T-cell (primary cell): ENCODE results near the gene MGST2. TPM values are rescaled to one million over a fixed set of nuclear protein-coding genes. Genes with fewer than 3 reads are reported as not detected.

Experiments
- ATAC-seq, 4 experiments: fragments of 200-7000 bp in 3 of 4; fragments of 150-1000 bp in 1 of 4; cut with Tn5 transposase; replicated peaks in 1 of 4; 1 replicate in 3 of 4; 2 replicates in 1 of 4; pipeline ENCODE4 v1.10.0; 2021; ENCODE audit warnings: moderate library complexity in 3 of 4, mild to moderate bottlenecking in 2 of 4, moderate number of reproducible peaks in 1 of 4
- CTCF ChIA-PET, 2 donors: fragments of 300-600 bp; sonication (Branson Sonifier 250); formaldehyde crosslinking; loops; one replicate each; lab custom pipeline; 2022; ENCODE audit warnings: antibody characterized with exemption in 2 of 2; lab: Charles Lee
- POLR2A ChIA-PET, 2 donors: fragments of 300-600 bp; sonication (Branson Sonifier 250); formaldehyde crosslinking; loops; one replicate each; lab custom pipeline; 2022; ENCODE audit warnings: antibody characterized with exemption in 2 of 2; lab: Charles Lee
- DNase-seq, 35 experiments: peaks; one replicate each; pipeline versions ENCODE4 v3.0.0 to v3.0.0-alpha.2; 2013 to 2023
- H3K27ac ChIP-seq: one replicate; pipeline ENCODE4 v1.5.1; 2013; ENCODE audit warnings: low read length
- H3K27me3 ChIP-seq, 2 experiments: replicated peaks in 1 of 2; 1 replicate in 1 of 2; 2 replicates in 1 of 2; pipeline versions ENCODE4 v1.6.1 to v1.7.0; 2013; ENCODE audit warnings: low read length in 1 of 2, mixed read lengths in 1 of 2; ENCODE audit not compliant: control insufficient read depth in 2 of 2, insufficient read depth in 2 of 2; ENCODE audit errors: extremely low read depth in 1 of 2
- H3K36me3 ChIP-seq, 2 donors: 1 replicate in 1 of 2; 2 replicates in 1 of 2; pipeline versions ENCODE4 v1.6.1 to v1.7.0; 2013; ENCODE audit warnings: low read length in 1 of 2; ENCODE audit not compliant: control insufficient read depth in 2 of 2, insufficient read depth in 1 of 2; ENCODE audit errors: extremely low read depth in 1 of 2
- H3K4me1 ChIP-seq, 2 experiments: 1 replicate in 1 of 2; 2 replicates in 1 of 2; pipeline versions ENCODE4 v1.6.1 to v1.7.0; 2013; ENCODE audit warnings: low read length in 2 of 2, mixed read lengths in 1 of 2; ENCODE audit not compliant: insufficient read depth in 2 of 2, control insufficient read depth in 1 of 2; ENCODE audit errors: extremely low read depth in 1 of 2
- H3K4me3 ChIP-seq, 2 donors: 1 replicate in 1 of 2; 2 replicates in 1 of 2; pipeline versions ENCODE4 v1.5.1 to v1.7.0; 2013; ENCODE audit warnings: mild to moderate bottlenecking in 2 of 2, low read length in 1 of 2, moderate library complexity in 1 of 2; ENCODE audit not compliant: control insufficient read depth in 1 of 2; ENCODE audit errors: extremely low read depth in 1 of 2
- H3K9me3 ChIP-seq: 2 replicates; pipeline ENCODE4 v1.7.0; 2013
- H3K27ac Mint-ChIP-seq, 2 donors: one replicate each; pipeline ENCODE4 v1.8.0; 2020 to 2021; ENCODE audit warnings: mild to moderate bottlenecking in 2 of 2, mixed read lengths in 2 of 2
- H3K27me3 Mint-ChIP-seq, 2 donors: one replicate each; pipeline ENCODE4 v1.8.0; 2021 to 2022; ENCODE audit warnings: mixed read lengths in 2 of 2
- H3K36me3 Mint-ChIP-seq: one replicate; pipeline ENCODE4 v1.8.0; 2021; ENCODE audit warnings: mixed read lengths
- H3K4me1 Mint-ChIP-seq, 3 donors: one replicate each; pipeline ENCODE4 v1.8.0; 2020 to 2022; ENCODE audit warnings: mixed read lengths in 3 of 3, mild to moderate bottlenecking in 1 of 3
- H3K4me3 Mint-ChIP-seq, 3 donors: one replicate each; pipeline ENCODE4 v1.8.0; 2020 to 2022; ENCODE audit warnings: mild to moderate bottlenecking in 3 of 3, mixed read lengths in 3 of 3, moderate library complexity in 3 of 3
- H3K9me3 Mint-ChIP-seq, 3 donors: one replicate each; pipeline ENCODE4 v1.8.0; 2020 to 2022; ENCODE audit warnings: mixed read lengths in 3 of 3
- WGBS: methylation state at CpG from one replicate; pipeline ENCODE4 v1.1.5; 2013; ENCODE audit warnings: missing lambda C conversion rate; ENCODE audit not compliant: insufficient coverage; 5-methylcytosine and 5-hydroxymethylcytosine counted together
- total RNA-seq, 35 experiments: library from RNA in 6 of 35; stranded (reverse) in 6 of 35; fragments of 120-200 nt in 1 of 35; gene quantifications; one replicate each; pipeline versions ENCODE4 v1.2.1 to v1.2.4 and lab custom pipeline; 2013 to 2026

The MGST2 gene
- total RNA-seq, 5 donors from 2014 or later (not counting 1 experiment from before 2014, with no cell fraction given), result 1.9 to 6.2 (median 3.1) TPM

DNA sequence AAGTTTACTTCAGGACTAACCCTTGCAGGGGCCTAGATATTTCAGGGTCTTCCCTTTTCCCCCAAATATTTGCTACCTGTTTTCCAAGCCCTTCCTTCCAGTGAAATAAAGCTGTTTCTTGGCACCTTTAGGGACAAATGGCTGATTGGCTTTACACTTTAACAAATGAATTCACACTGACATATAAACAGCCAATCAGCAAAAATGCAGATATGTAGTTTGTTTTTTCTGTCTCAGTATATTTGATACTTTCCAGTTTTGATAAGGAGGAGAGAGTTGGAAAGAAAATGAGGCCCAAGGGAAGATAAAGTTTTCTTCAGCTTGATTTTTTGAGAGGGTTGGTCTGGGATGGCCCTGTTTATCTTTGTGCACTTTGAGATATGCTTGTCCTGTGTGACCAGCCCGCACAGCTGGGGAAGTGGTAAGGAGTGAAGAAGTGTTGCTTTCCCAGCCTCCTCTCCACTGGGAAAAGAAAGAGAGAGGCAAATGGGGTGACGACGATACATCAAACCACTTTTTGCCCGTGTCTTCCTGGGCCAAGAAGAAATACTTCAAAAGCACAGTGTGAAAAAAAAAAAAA lies 67.5 kb downstream of the MGST2 start:
- peaks cover 0 to 33% of the 10 kb centered on the region in 2 experiments for H3K27me3 ChIP-seq
- no peaks in the 10 kb centered on the region for H3K9me3 ChIP-seq
- Mint-ChIP-seq H3K27me3 (peaks cover 23 to 47% of the 10 kb centered on the region in 2 donors), H3K27ac (no peak overlapping the region), H3K9me3 (no peaks in the 10 kb centered on the region), H3K4me1 (peaks cover 7 to 13% (median 12%) of the 10 kb centered on the region in 3 donors), H3K36me3 (peaks cover 3% of the 10 kb centered on the region), H3K4me3 (no peak overlapping the region)
- WGBS, result no CpG with 5 or more reads among the region's 4 CpGs
- ATAC-seq, result no peak
- H3K4me3 ChIP-seq, result no peak overlapping the region
- ChIA-PET POLR2A (interaction anchor here in 1 of 2 donors (1.1 kb wide), 1 partner anchor 522 kb away, joined by 3 read pairs; no protein-coding TSS in a partner anchor), CTCF (interaction anchor here (0.6 to 1.4 kb wide), 4 partner anchors 86 to 640 kb away, joined by 3 to 5 read pairs (median 3); no protein-coding TSS in a partner anchor)
- H3K4me1 ChIP-seq, result peaks cover 2 to 14% of the 10 kb centered on the region in 2 experiments
- DNase-seq, result no peak
- no peak overlapping the region for H3K27ac ChIP-seq
- peaks cover 0 to 3% of the 10 kb centered on the region in 2 donors for H3K36me3 ChIP-seq

DNA sequence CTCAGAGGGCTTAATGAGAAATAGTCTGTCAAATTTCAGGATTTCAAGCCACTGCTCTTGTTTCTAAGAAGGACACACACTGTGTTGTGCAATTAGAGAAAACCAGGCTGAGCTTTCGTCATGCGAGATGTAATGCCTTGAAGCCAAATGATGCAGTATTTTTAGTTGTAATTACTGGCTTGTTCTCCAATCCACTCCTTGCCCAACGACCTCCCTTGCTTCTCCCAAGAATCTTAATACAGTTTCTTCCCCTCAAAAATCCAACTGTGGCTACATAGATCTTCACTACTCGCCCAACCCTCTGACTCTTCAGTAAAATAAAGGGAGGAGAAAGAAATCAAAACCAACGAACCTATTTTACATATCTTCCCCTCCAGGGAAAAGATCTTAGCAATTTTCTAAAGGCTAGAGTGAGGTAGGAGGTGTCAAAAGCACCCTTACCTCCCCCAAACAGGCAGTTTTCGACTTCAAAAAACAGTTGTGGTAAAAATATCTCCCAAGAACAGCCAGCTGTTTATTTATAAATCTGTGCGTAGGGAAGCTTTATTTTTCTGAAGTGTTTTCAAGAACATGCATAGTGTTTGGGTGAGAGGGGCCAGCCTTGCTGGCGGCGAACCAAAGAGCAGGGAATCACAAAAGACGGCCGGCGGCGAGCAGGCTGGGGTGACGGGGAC lies 68.7 kb downstream of the MGST2 start:
- no peaks in the 10 kb centered on the region for H3K36me3 ChIP-seq
- H3K4me1 Mint-ChIP-seq, result peaks cover 7 to 13% (median 12%) of the 10 kb centered on the region in 3 donors
- no peaks in the 10 kb centered on the region for H3K36me3 Mint-ChIP-seq
- no peak overlapping the region for H3K27ac Mint-ChIP-seq
- H3K9me3 ChIP-seq, result no peaks in the 10 kb centered on the region
- ChIA-PET POLR2A (interaction anchor here in 1 of 2 donors (1.1 kb wide), 1 partner anchor 521 kb away, joined by 3 read pairs; no protein-coding TSS in a partner anchor), CTCF (interaction anchor here (1.0 to 1.4 kb wide), 2 partner anchors 519 to 596 kb away, joined by 3 to 5 read pairs; no protein-coding TSS in a partner anchor)
- peaks cover 23 to 56% of the 10 kb centered on the region in 2 donors for H3K27me3 Mint-ChIP-seq
- 3% methylated on average over 7 of the region's 14 CpGs for WGBS
- H3K27me3 ChIP-seq, result peaks cover 0 to 36% of the 10 kb centered on the region in 2 experiments
- no peak for ATAC-seq
- H3K4me1 ChIP-seq, result peaks cover 2 to 14% of the 10 kb centered on the region in 2 experiments
- DNase-seq, result no peak
- peak overlapping the region in 1 of 2 donors; percentile 73 for H3K4me3 ChIP-seq
- peak overlapping the region; percentile 54 to 76 (median 56) for H3K4me3 Mint-ChIP-seq
- H3K9me3 Mint-ChIP-seq, result no peaks in the 10 kb centered on the region
- H3K27ac ChIP-seq, result no peak overlapping the region

- H3K36me3 ChIP-seq, result no peaks in the 10 kb centered on the region
- H3K9me3 Mint-ChIP-seq, result no peaks in the 10 kb centered on the region
- no peak overlapping the region for H3K27ac ChIP-seq
- no peaks in the 10 kb centered on the region for H3K9me3 ChIP-seq
- under 1% methylated on average over 38 of the region's 42 CpGs for WGBS
- H3K4me1 ChIP-seq, result peaks cover 2 to 14% of the 10 kb centered on the region in 2 experiments
- H3K4me3 Mint-ChIP-seq, result peak overlapping the region; percentile 56 to 76 (median 67)
- no peak overlapping the region for H3K27ac Mint-ChIP-seq
- ATAC-seq (peak; percentile 75 to 87 (median 83)), DNase-seq (peak in 34 of 35 experiments; percentile 6 to 69 (median 37))
- peaks cover 7 to 13% (median 12%) of the 10 kb centered on the region in 3 donors for H3K4me1 Mint-ChIP-seq
- ChIA-PET CTCF (interaction anchor here (1.0 to 1.4 kb wide), 2 partner anchors 518 to 595 kb away, joined by 3 to 5 read pairs; no protein-coding TSS in a partner anchor), POLR2A (no interaction called here)
- H3K27me3 ChIP-seq, result peaks cover 0 to 38% of the 10 kb centered on the region in 2 experiments
- H3K4me3 ChIP-seq, result peak overlapping the region; percentile 37 to 73
- peaks cover 23 to 57% of the 10 kb centered on the region in 2 donors for H3K27me3 Mint-ChIP-seq
- H3K36me3 Mint-ChIP-seq, result no peaks in the 10 kb centered on the region
These were observed 69.3 kb downstream of the MGST2 start for GRCh38 chr4:139734875-139735380.

- H3K36me3 Mint-ChIP-seq, result no peaks in the 10 kb centered on the region
- Histone ChIP-seq H3K4me3 (peak overlapping the region; percentile 37 to 73), H3K36me3 (no peaks in the 10 kb centered on the region), H3K27me3 (peaks cover 0 to 35% of the 10 kb centered on the region in 2 experiments), H3K4me1 (peaks cover 2 to 14% of the 10 kb centered on the region in 2 experiments), H3K9me3 (no peaks in the 10 kb centered on the region), H3K27ac (no peak overlapping the region)
- H3K9me3 Mint-ChIP-seq, result no peaks in the 10 kb centered on the region
- peak overlapping the region; percentile 56 to 76 (median 67) for H3K4me3 Mint-ChIP-seq
- ATAC-seq, result peak; percentile 24 to 31 (median 28)
- H3K4me1 Mint-ChIP-seq, result peaks cover 7 to 13% (median 12%) of the 10 kb centered on the region in 3 donors
- H3K27ac Mint-ChIP-seq, result no peak overlapping the region
- peak in 3 of 35 experiments; percentile 1 to 11 (median 8) for DNase-seq
- WGBS, result 9% methylated on average over 37 of the region's 59 CpGs
- peaks cover 23 to 57% of the 10 kb centered on the region in 2 donors for H3K27me3 Mint-ChIP-seq
- POLR2A ChIA-PET, result no interaction called here
- CTCF ChIA-PET, result interaction anchor here in 1 of 2 donors (1.0 kb wide), 1 partner anchor 594 kb away, joined by 3 read pairs; no protein-coding TSS in a partner anchor
These were observed 70.0 kb downstream of the MGST2 start for GRCh38 chr4:139735381-139736273.

- POLR2A ChIA-PET, result no interaction called here
- Histone ChIP-seq H3K4me1 (peaks cover 2 to 14% of the 10 kb centered on the region in 2 experiments), H3K36me3 (no peaks in the 10 kb centered on the region), H3K9me3 (no peaks in the 10 kb centered on the region), H3K27ac (no peak overlapping the region), H3K4me3 (no peak overlapping the region), H3K27me3 (peaks cover 0 to 36% of the 10 kb centered on the region in 2 experiments)
- peak overlapping the region; percentile 9 to 76 (median 47) for H3K4me3 Mint-ChIP-seq
- no peak for ATAC-seq
- WGBS, result no CpG with 5 or more reads among the region's 5 CpGs
- CTCF ChIA-PET, result no interaction called here
- H3K9me3 Mint-ChIP-seq, result no peaks in the 10 kb centered on the region
- H3K36me3 Mint-ChIP-seq, result no peaks in the 10 kb centered on the region
- no peak for DNase-seq
- peaks cover 7 to 13% (median 12%) of the 10 kb centered on the region in 3 donors for H3K4me1 Mint-ChIP-seq
- no peak overlapping the region for H3K27ac Mint-ChIP-seq
- peaks cover 23 to 60% of the 10 kb centered on the region in 2 donors for H3K27me3 Mint-ChIP-seq
These were observed 70.6 kb downstream of the MGST2 start for GRCh38 chr4:139736274-139736660.
